Measurements from ENCODE around the gene MAB21L3. TPM values are rescaled to one million over a fixed set of nuclear protein-coding genes. Genes with fewer than 3 reads are reported as not detected.

MAB21L3 gene
- total and polyA plus RNA-seq, 12 donors = 0.03 to 1.8 (median 0.38) TPM; not detected in 8

DNA sequence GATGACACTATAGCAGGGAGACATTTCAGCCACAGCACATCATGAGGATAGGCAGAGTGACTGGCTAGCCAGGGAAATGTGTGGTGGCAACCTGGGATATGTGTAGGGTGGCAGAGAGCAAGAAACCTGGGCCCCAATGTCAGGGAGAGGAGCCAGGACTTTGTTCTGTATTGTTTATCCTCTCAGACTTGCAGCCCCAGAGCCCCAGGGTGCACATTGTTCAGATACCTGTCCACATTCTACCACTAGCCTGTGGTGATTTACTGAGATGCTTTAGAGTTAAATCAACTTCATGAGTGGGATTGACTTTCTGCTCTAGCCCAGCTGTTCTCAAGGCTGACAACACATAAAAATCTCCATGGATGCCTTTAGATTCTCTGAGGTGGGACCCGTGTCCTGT, 61.5 kb downstream of the MAB21L3 start:
- Histone ChIP-seq H3K27ac (no peak overlapping the region), H3K27me3 (no peaks in the 10 kb centered on the region), H3K9me3 (replicated peaks in 1 of 3) (no peaks in the 10 kb centered on the region), H3K36me3 (replicated peaks in 1 of 2) (no peaks in the 10 kb centered on the region), H3K4me3 (no peak overlapping the region), H3K4me1 (replicated peaks in 1 of 2) (peaks cover 0 to 5% of the 10 kb centered on the region in 2 donors)
- TF ChIP-seq, protein P1, sequence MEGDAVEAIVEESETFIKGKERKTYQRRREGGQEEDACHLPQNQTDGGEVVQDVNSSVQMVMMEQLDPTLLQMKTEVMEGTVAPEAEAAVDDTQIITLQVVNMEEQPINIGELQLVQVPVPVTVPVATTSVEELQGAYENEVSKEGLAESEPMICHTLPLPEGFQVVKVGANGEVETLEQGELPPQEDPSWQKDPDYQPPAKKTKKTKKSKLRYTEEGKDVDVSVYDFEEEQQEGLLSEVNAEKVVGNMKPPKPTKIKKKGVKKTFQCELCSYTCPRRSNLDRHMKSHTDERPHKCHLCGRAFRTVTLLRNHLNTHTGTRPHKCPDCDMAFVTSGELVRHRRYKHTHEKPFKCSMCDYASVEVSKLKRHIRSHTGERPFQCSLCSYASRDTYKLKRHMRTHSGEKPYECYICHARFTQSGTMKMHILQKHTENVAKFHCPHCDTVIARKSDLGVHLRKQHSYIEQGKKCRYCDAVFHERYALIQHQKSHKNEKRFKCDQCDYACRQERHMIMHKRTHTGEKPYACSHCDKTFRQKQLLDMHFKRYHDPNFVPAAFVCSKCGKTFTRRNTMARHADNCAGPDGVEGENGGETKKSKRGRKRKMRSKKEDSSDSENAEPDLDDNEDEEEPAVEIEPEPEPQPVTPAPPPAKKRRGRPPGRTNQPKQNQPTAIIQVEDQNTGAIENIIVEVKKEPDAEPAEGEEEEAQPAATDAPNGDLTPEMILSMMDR (IDR thresholded peaks at IDR 0.05) = no peak
- no peak for TF ChIP-seq POLR2A (IDR thresholded peaks at IDR 0.05)
- no peak for DNase-seq
- intact Hi-C loops (cut with DNase I) = no loop called here
- WGBS, 4 donors = 76 to 93% (median 83%) methylated on average over 1 of the region's 1 CpG

DNA sequence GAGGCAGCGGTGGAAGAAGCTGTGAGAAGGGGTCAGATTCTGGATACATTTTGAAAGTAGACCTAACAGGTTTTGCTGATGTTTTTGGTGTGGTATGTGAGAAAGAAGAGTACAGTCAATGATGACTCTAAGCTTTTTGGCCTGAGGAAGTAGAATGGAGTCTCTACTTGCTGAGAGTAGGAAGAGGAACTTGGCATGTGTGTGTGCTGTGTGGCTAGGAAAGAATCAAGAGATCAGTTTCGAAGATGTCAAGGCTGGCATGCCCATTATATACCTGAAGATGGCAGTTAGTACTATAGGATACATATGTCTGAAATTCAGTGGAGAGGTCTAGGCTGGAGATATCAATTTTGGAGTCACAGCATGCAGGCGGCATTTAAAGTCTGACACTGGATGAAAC, 64.4 kb downstream of the MAB21L3 start:
- Histone ChIP-seq H3K27me3 (no peaks in the 10 kb centered on the region), H3K4me1 (replicated peaks in 1 of 2) (no peaks in the 10 kb centered on the region), H3K9me3 (replicated peaks in 1 of 3) (no peaks in the 10 kb centered on the region), H3K4me3 (no peak overlapping the region), H3K36me3 (replicated peaks in 1 of 2) (no peaks in the 10 kb centered on the region), H3K27ac (no peak overlapping the region)
- no peak for DNase-seq
- intact Hi-C loops (cut with DNase I) = no loop called here
- no peak for TF ChIP-seq POLR2A (IDR thresholded peaks at IDR 0.05)
- TF ChIP-seq, protein P1 (IDR thresholded peaks at IDR 0.05) = no peak
- 73 to 85% (median 78%) methylated on average over 3 of the region's 3 CpGs for WGBS, 4 donors

DNA sequence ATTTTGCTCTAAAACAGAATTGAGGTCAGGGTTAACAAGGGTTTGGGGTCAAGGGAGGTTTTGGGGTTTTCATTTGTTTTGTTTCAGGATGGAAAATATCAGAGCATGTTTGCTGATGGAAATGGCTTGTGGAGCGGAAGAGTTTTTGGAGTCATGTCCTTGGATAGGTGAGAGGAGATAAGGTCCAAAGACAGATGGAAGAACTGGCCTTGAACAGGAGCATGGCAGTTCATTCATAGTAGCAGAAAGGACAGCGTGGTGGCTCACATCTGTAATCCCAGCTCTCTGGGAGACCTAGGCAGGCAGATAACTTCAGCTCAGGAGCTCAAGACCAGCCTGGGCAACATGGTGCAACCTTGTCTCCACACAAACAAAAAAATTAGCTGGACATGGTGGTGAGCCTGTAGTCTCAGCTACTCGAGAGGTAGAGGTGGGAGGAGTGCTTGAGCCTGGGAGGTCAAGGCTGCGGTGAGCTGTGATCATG, 65.1 kb downstream of the MAB21L3 start:
- WGBS, 4 donors = 50 to 70% (median 59%) methylated on average over 4 of the region's 4 CpGs

DNA sequence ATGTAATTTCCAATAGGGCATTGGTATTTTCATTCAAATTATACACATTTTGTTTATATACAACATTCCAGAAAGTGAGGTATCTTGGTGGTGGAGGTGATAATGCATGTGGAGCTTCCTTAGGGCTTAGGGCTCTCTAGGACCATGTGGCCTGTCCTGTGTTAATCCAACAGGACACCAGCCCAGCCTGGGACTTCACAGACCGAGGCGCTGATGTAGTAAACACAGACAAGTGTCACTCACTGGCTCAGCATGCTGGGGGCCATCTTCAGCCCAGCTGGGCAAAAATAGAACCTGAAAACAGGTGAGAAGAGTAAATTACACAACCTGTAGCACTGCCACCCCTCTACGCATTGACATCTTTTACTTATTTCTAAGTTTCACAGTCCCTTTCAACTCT, 66.7 kb downstream of the MAB21L3 start:
- H3K27ac ChIP-seq = no peak overlapping the region
- no peaks in the 10 kb centered on the region for H3K36me3 ChIP-seq (replicated peaks in 1 of 2)
- WGBS, 4 donors = 90 to 97% (median 95%) methylated on average over 3 of the region's 3 CpGs
- H3K9me3 ChIP-seq (replicated peaks in 1 of 3) = no peaks in the 10 kb centered on the region
- no peak overlapping the region for H3K4me3 ChIP-seq
- no peak for TF ChIP-seq POLR2A (IDR thresholded peaks at IDR 0.05)
- TF ChIP-seq, protein P1 (IDR thresholded peaks at IDR 0.05) = no peak
- H3K4me1 ChIP-seq (replicated peaks in 1 of 2) = no peaks in the 10 kb centered on the region
- intact Hi-C loops (cut with DNase I) = no loop called here
- no peaks in the 10 kb centered on the region for H3K27me3 ChIP-seq
- DNase-seq = no peak

More for the DNA sequence above, 65.1 kb downstream of the MAB21L3 start:
- DNase-seq = no peak
- Histone ChIP-seq H3K36me3 (replicated peaks in 1 of 2) (no peaks in the 10 kb centered on the region), H3K27me3 (no peaks in the 10 kb centered on the region), H3K27ac (no peak overlapping the region), H3K4me1 (replicated peaks in 1 of 2) (no peaks in the 10 kb centered on the region), H3K4me3 (no peak overlapping the region), H3K9me3 (replicated peaks in 1 of 3) (no peaks in the 10 kb centered on the region)
- TF ChIP-seq, protein P1 (IDR thresholded peaks at IDR 0.05) = no peak
- TF ChIP-seq POLR2A (IDR thresholded peaks at IDR 0.05) = no peak
- intact Hi-C loops (cut with DNase I) = no loop called here

Measured in adrenal gland (tissue), 12 donors.